Measurements from ENCODE around the gene DLG1. TPM values are rescaled to one million over a fixed set of nuclear protein-coding genes. Genes with fewer than 3 reads are reported as not detected.
"Not testable (repeated sequence)": the region's sequence is repeated elsewhere in the genome, so short reads cannot be mapped to it uniquely, and the experiment has no call there.

Gene DLG1
- total and polyA plus RNA-seq, 7 donors, result 16.1 to 57.6 (median 51.3) TPM

DNA sequence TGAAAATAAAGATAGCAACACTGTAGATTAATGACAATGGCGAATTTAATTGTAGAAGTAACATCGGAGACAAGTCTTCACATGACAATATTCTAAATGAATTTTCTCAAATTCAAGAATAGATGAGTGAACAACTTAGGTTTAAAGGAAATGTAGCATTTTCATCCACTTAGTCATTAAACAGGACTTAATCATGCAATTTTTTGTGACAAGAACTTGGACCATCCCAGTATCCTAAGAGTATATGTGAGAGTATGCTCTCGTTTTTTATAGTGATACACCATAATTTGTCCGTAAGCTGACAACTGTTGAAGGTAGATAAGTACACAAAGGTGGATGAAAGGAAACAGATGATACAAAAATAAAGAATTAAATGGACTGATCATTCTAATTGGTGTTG lies 81.5 kb downstream of the DLG1 start:
- H3K4me3 ChIP-seq, result no peak overlapping the region
- ATAC-seq (no peak), DNase-seq (no peak)
- 94 to 99% (median 95%) methylated on average over 4 of the region's 4 CpGs for WGBS, 3 donors
- no peaks in the 10 kb centered on the region for H3K27me3 ChIP-seq (ENCODE audit: insufficient read depth in 3 of 3, low read length in 2 of 3)
- intact Hi-C loops (cut with DNase I), result no loop called here
- H3K36me3 ChIP-seq (ENCODE audit: insufficient read depth in 1 of 2, low read depth in 1 of 2), result no peaks in the 10 kb centered on the region
- no peak overlapping the region for H3K27ac ChIP-seq
- H3K4me1 ChIP-seq, result peaks cover 39% of the 10 kb centered on the region
- no peaks in the 10 kb centered on the region for H3K9me3 ChIP-seq
- TF ChIP-seq, protein P1, sequence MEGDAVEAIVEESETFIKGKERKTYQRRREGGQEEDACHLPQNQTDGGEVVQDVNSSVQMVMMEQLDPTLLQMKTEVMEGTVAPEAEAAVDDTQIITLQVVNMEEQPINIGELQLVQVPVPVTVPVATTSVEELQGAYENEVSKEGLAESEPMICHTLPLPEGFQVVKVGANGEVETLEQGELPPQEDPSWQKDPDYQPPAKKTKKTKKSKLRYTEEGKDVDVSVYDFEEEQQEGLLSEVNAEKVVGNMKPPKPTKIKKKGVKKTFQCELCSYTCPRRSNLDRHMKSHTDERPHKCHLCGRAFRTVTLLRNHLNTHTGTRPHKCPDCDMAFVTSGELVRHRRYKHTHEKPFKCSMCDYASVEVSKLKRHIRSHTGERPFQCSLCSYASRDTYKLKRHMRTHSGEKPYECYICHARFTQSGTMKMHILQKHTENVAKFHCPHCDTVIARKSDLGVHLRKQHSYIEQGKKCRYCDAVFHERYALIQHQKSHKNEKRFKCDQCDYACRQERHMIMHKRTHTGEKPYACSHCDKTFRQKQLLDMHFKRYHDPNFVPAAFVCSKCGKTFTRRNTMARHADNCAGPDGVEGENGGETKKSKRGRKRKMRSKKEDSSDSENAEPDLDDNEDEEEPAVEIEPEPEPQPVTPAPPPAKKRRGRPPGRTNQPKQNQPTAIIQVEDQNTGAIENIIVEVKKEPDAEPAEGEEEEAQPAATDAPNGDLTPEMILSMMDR (IDR thresholded peaks at IDR 0.05), result no peak

DNA sequence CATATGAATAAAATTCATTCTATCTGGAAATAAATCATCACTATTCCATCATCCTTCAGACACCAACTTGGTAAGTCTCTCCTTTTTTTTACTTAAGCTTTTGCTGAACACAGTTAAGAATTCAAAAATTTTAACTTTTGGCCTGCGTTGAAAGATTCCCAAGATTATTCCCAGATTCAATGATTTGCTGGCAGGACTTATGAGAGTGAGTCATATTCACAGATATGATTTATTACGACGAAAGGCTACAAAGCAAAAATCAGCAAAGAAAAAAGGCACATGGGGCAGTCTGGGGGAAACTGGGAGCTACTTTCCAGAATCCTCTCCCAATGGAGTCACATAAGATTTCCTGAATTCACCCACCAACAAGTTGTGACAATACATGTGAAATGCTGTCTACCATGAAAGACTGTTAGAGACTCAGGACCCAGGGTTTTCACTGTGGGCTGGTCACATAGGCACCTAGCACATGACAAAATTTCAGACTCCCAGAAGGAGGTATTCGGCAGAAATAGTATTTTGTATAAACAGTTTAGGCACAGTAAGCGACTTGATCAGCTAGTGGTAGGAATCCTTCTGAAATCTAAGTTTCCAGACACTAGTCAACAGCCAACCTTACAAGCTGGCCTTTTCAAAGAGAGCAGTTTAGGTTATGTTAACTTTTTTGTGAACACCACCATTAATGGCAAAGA lies 82.1 kb downstream of the DLG1 start:
- intact Hi-C loops (cut with DNase I), result no loop called here
- no peak for DNase-seq
- no peak overlapping the region for H3K27ac ChIP-seq
- peak in 2 of 4 donors; percentile 31 to 57 for ATAC-seq
- 45 to 59% (median 53%) methylated on average over 5 of the region's 5 CpGs for WGBS, 3 donors
- no peaks in the 10 kb centered on the region for H3K9me3 ChIP-seq
- TF ChIP-seq, protein P1 (IDR thresholded peaks at IDR 0.05), result no peak
- no peaks in the 10 kb centered on the region for H3K27me3 ChIP-seq (ENCODE audit: insufficient read depth in 3 of 3, low read length in 2 of 3)
- H3K4me1 ChIP-seq, result peaks cover 33% of the 10 kb centered on the region
- H3K36me3 ChIP-seq (ENCODE audit: insufficient read depth in 1 of 2, low read depth in 1 of 2), result no peaks in the 10 kb centered on the region
- no peak overlapping the region for H3K4me3 ChIP-seq

DNA sequence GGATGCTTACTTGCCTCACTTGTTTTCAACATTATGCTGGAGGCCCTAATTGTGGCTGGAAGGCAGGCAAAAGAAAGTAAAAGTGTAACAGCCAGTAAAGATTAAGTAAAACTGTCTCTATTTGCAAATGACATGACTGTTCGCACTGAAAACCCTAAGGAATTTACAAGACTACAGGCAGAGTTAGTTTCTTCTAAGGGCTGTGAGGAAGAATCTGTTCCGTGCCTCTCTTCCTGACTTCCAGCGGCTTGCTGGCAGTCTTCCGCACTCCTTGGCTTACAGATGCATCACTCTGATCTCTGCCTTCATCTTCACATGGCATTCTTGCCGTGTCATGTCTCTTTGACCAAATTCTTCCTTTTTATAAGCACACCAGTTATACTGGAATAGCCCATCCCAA lies 86.1 kb downstream of the DLG1 start:
- Histone ChIP-seq H3K9me3 (no peaks in the 10 kb centered on the region), H3K36me3 (ENCODE audit: insufficient read depth in 1 of 2, low read depth in 1 of 2) (no peaks in the 10 kb centered on the region), H3K4me1 (peaks cover 31% of the 10 kb centered on the region), H3K4me3 (no peak overlapping the region), H3K27ac (no peak overlapping the region), H3K27me3 (ENCODE audit: insufficient read depth in 3 of 3, low read length in 2 of 3) (no peaks in the 10 kb centered on the region)
- DNase-seq (no peak), ATAC-seq (no peak)
- intact Hi-C loops (cut with DNase I), result no loop called here
- WGBS, 3 donors, result 72 to 95% (median 91%) methylated on average over 5 of the region's 5 CpGs
- TF ChIP-seq, protein P1 (IDR thresholded peaks at IDR 0.05), result no peak

DNA sequence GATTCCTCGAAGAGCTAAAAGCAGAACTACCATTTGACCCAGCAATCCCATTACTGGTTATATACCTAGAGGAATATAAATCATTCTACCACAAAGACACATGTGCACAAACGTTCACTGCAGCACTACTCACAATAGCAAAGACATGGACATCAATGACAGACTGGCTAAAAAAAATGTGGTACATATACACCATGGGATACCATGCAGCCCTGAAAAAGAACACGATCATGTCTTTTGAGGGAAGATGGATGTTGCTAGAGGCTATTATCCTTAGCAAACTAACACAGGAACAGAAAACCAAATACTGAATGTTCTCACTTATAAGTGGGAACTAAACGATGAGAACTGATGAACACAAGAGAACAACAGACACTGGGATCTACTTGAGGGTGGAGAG lies 86.7 kb downstream of the DLG1 start:
- H3K4me3 ChIP-seq; ATAC-seq; DNase-seq; H3K27ac ChIP-seq; H3K9me3 ChIP-seq; H3K27me3 ChIP-seq (ENCODE audit: insufficient read depth in 3 of 3, low read length in 2 of 3); intact Hi-C loops (cut with DNase I); H3K36me3 ChIP-seq (ENCODE audit: insufficient read depth in 1 of 2, low read depth in 1 of 2): not testable (repeated sequence)
- H3K4me1 ChIP-seq, result peaks cover 25% of the 10 kb centered on the region
- WGBS, 3 donors, result 92 to 93% (median 93%) methylated on average over 4 of the region's 4 CpGs

DNA sequence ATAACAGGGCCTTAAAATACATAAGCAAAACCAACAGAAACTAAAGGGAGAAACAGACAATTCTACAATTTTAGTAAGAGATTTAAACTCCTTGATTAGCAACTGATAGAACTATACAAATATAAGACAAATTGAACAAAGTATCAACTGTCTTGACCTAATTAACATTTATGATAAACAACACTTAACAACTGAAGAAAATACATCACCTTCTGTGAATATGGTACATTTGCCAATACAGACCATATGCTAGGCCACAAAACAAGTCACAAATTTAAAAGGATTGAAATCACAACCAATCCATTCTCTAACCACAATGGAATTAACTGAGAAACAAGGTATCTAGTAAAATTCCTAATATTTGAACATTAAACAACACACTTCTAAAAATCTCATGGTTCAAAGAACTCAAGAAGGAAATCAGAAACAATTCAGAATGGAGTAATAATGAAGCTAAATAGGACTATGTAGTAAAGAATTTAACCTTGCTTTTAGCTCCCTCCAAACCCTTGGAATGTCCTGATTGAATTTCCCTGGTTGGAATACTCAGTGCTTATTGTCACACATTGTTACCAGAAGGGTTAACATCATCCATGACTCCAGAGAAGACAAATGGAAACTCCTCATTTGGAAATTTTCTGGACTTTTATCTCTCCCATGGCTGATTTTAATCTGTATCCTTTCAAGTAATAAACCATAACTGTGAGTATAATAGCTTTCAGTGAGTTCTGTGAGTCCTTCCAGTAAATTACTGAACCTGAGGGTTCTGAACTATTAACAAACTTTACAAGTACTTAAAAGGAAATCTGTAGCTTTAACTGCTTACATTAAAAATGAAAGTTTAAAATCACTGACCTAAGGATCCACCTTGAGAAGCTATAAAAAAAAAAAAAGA lies 88.8 kb downstream of the DLG1 start:
- H3K9me3 ChIP-seq, result no peaks in the 10 kb centered on the region
- no peak overlapping the region for H3K27ac ChIP-seq
- intact Hi-C loops (cut with DNase I), result no loop called here
- no peak overlapping the region for H3K4me3 ChIP-seq
- TF ChIP-seq, protein P1 (IDR thresholded peaks at IDR 0.05), result no peak
- DNase-seq (no peak), ATAC-seq (no peak)
- H3K4me1 ChIP-seq, result peaks cover 14% of the 10 kb centered on the region
- H3K27me3 ChIP-seq (ENCODE audit: insufficient read depth in 3 of 3, low read length in 2 of 3), result no peaks in the 10 kb centered on the region
- no peaks in the 10 kb centered on the region for H3K36me3 ChIP-seq (ENCODE audit: insufficient read depth in 1 of 2, low read depth in 1 of 2)

Data from psoas muscle (tissue), 8 donors.